GM12878 (cell line): ENCODE data around the gene BORCS8. TPM values are rescaled to one million over a fixed set of nuclear protein-coding genes. Genes with fewer than 3 reads are reported as not detected.

Experiments
- ATAC-seq: fragments of 200-7000 bp; cut with Tn5 transposase; 3 replicates; pipeline ENCODE4 v1.9.1; 2020; ENCODE audit warnings: mild to moderate bottlenecking, moderate library complexity
- BruUV-seq: library from RNA; stranded (reverse); fragments of 400-500 nt; replicated peaks from 2 replicates; lab custom pipeline; 2021; lab: Mats Ljungman, UMichigan
- CTCF ChIA-PET: fragments of 300-600 bp; sonication (Branson Sonifier 250); formaldehyde crosslinking; extraction: SDS; loops from one replicate; lab custom pipeline; 2021; ENCODE audit warnings: inconsistent platforms; lab: Yijun Ruan, JAX
- POLR2A ChIA-PET: fragments of 350-600 bp; formaldehyde crosslinking; extraction: SDS; loops from one replicate; lab custom pipeline; 2021; ENCODE audit warnings: inconsistent platforms; lab: Charles Lee
- RAD21 ChIA-PET: fragments of 300-600 bp; sonication (Branson Sonifier 250); formaldehyde crosslinking; loops from one replicate; lab custom pipeline; 2023; ENCODE audit warnings: antibody characterized with exemption; ENCODE audit not compliant: unreplicated experiment; lab: Charles Lee
- SMC1A ChIA-PET: fragments of 300-600 bp; sonication (Branson Sonifier 250); formaldehyde crosslinking; loops from one replicate; lab custom pipeline; 2023; ENCODE audit not compliant: unreplicated experiment, uncharacterized antibody; lab: Charles Lee
- DNase-seq: peaks from one replicate; pipeline ENCODE4 v3.0.0-alpha.2; 2011; ENCODE audit warnings: low read depth, low spot score
- FAIRE-seq: peaks from 3 replicates; lab custom pipeline; 2011; peaks lifted over from hg19 to GRCh38; lab: Jason Lieb, UNC
- H2AFZ ChIP-seq: 2 replicates; pipeline ENCODE4 v1.6.0; 2011; ENCODE audit warnings: low read depth, low read length, control low read depth; ENCODE audit not compliant: control insufficient read depth
- H3K27ac ChIP-seq: 2 replicates; pipeline ENCODE4 v1.5.1; 2011; ENCODE audit warnings: control low read depth; ENCODE audit not compliant: control insufficient read depth, insufficient read depth
- H3K27me3 ChIP-seq, 2 experiments: replicated peaks in 1 of 2; 2 replicates each; pipeline versions ENCODE4 v1.6.0 to v1.6.1; 2011; ENCODE audit warnings: low read length in 1 of 2; ENCODE audit not compliant: control insufficient read depth in 2 of 2, insufficient read depth in 2 of 2
- H3K36me3 ChIP-seq, 2 experiments: 2 replicates each; pipeline ENCODE4 v1.5.1; 2011; ENCODE audit warnings: low read length in 1 of 2; ENCODE audit not compliant: control insufficient read depth in 2 of 2, insufficient read depth in 2 of 2
- H3K4me1 ChIP-seq: 2 replicates; pipeline ENCODE4 v1.6.1; 2011; ENCODE audit warnings: mild to moderate bottlenecking, low read length, moderate library complexity, mixed read lengths; ENCODE audit not compliant: control insufficient read depth, insufficient read depth
- H3K4me2 ChIP-seq: 2 replicates; pipeline ENCODE4 v1.6.0; 2011; ENCODE audit warnings: control low read depth; ENCODE audit not compliant: control insufficient read depth, insufficient read depth
- H3K4me3 ChIP-seq: fragments of 200-600 bp; sonication (generic); 2 replicates; pipeline ENCODE4 v1.5.1; 2016
- H3K79me2 ChIP-seq: 2 replicates; pipeline ENCODE4 v1.6.0; 2011; ENCODE audit warnings: low read length; ENCODE audit not compliant: control insufficient read depth, insufficient read depth
- H3K9ac ChIP-seq: 2 replicates; pipeline ENCODE4 v1.8.0; 2011; ENCODE audit warnings: low read length, control low read depth, mixed read lengths; ENCODE audit not compliant: control insufficient read depth, insufficient read depth
- H3K9me3 ChIP-seq: replicated peaks from 3 replicates; pipeline ENCODE4 v1.5.1; 2011; ENCODE audit warnings: mild to moderate bottlenecking, low read length; ENCODE audit not compliant: control insufficient read depth, insufficient read depth
- H4K20me1 ChIP-seq: 2 replicates; pipeline ENCODE4 v1.6.0; 2011; ENCODE audit not compliant: control insufficient read depth, insufficient read depth
- CBFB ChIP-seq: IDR thresholded peaks from 2 replicates; pipeline ENCODE4 v1.6.1; 2016; ENCODE audit warnings: antibody characterized with exemption, low read depth
- EZH2 ChIP-seq: IDR thresholded peaks from 2 replicates; pipeline ENCODE4 v1.6.1; 2012; ENCODE audit warnings: low read depth, mild to moderate bottlenecking, control low read depth, inconsistent platforms, low read length, borderline replicate concordance; ENCODE audit not compliant: control insufficient read depth
- FOS ChIP-seq: IDR thresholded peaks from 3 replicates; pipeline ENCODE4 v1.6.1; 2011; ENCODE audit warnings: borderline replicate concordance; ENCODE audit not compliant: insufficient read length; ENCODE audit errors: extremely low read depth
- HDAC2 ChIP-seq: fragments of 200-600 bp; sonication (generic); IDR thresholded peaks from 2 replicates; pipeline ENCODE4 v1.6.1; 2017
- IKZF2 ChIP-seq, 2 experiments: fragments of 450-650 bp; IDR thresholded peaks; 2 replicates each; pipeline ENCODE4 v1.6.1; 2017; ENCODE audit warnings: mild to moderate bottlenecking in 2 of 2, moderate library complexity in 2 of 2
- MTA2 ChIP-seq: fragments of 450-650 bp; IDR thresholded peaks from 2 replicates; pipeline ENCODE4 v1.6.1; 2016; ENCODE audit warnings: low read depth, mild to moderate bottlenecking, moderate library complexity
- MTA3 ChIP-seq: IDR thresholded peaks from 2 replicates; pipeline ENCODE4 v1.6.1; 2012; ENCODE audit warnings: low read length, inconsistent platforms, borderline replicate concordance
- MXI1 ChIP-seq: fragments of 150-350 bp; IDR thresholded peaks from 2 replicates; pipeline ENCODE4 v1.6.1; 2011; ENCODE audit warnings: low read depth, mild to moderate bottlenecking, inconsistent platforms, low read length, improper control_type of control experiment
- NFIC ChIP-seq: IDR thresholded peaks from 2 replicates; pipeline ENCODE4 v1.6.1; 2012; ENCODE audit warnings: low read depth, mild to moderate bottlenecking, inconsistent platforms, low read length, moderate library complexity
- POLR2A ChIP-seq: IDR thresholded peaks from 2 replicates; pipeline ENCODE4 v1.6.1; 2011; ENCODE audit warnings: low read depth, mild to moderate bottlenecking, low read length
- POU2F2 ChIP-seq: IDR thresholded peaks from 3 replicates; pipeline ENCODE4 v1.6.1; 2011; ENCODE audit warnings: low read depth, mild to moderate bottlenecking, low read length, borderline replicate concordance
- RCOR1 ChIP-seq: conservative IDR thresholded peaks from 2 replicates; pipeline ENCODE4 v1.6.1; 2012; ENCODE audit warnings: low read depth, low read length, improper control_type of control experiment
- WRNIP1 ChIP-seq: IDR thresholded peaks from 2 replicates; pipeline ENCODE4 v1.6.1; 2011; ENCODE audit warnings: low read depth, low read length, improper control_type of control experiment, borderline replicate concordance
- ZNF384 ChIP-seq: IDR thresholded peaks from 2 replicates; pipeline ENCODE4 v1.6.1; 2012; ENCODE audit warnings: low read depth, mild to moderate bottlenecking, low read length, improper control_type of control experiment, borderline replicate concordance
- ZNF622 ChIP-seq: fragments of 450-650 bp; IDR thresholded peaks from 2 replicates; pipeline ENCODE4 v1.6.1; 2017; ENCODE audit warnings: mild to moderate bottlenecking, inconsistent platforms
- WGBS: methylation state at CpG from one replicate; pipeline ENCODE4 v1.1.6; 2016; ENCODE audit warnings: low lambda C conversion rate; ENCODE audit not compliant: insufficient replicate concordance, insufficient coverage; ENCODE audit errors: missing lambda C conversion rate; 5-methylcytosine and 5-hydroxymethylcytosine counted together
- in situ Hi-C: fragments of 300-500 bp; cut with MboI; formaldehyde crosslinking; loops from 9 replicates; pipeline ENCODE4 v1.14.3; 2018; ENCODE audit warnings: mixed read lengths
- intact Hi-C: fragments of 100-400 bp; cut with micrococcal nuclease; formaldehyde crosslinking; loops from one replicate; pipeline ENCODE4 v1.14.2; 2022; ENCODE audit not compliant: unreplicated experiment
- polyA plus RNA-seq, 11 experiments: library from polyadenylated mRNA; depleted of rRNA in 4 of 11; unstranded in 6 of 11; stranded (reverse) in 5 of 11; fragments of >200 nt; fragmentation: Nextera tagmentation in 4 of 11; fragmentation: Illumina TruSeq in 1 of 11; extraction: Ambion mirVana in 4 of 11; extraction: Trizol in 1 of 11; gene quantifications; 1 replicate in 1 of 11; 2 replicates in 10 of 11; pipeline versions ENCODE4 v1.2.1 to v1.2.3, GENCODE V29; 2011 to 2016; ENCODE audit warnings: inconsistent platforms in 2 of 11, missing spikeins in 2 of 11, low read depth in 1 of 11
- total RNA-seq, 4 experiments: library from RNA; depleted of rRNA in 3 of 4; stranded (reverse); fragments of >200 nt in 3 of 4; fragmentation: Illumina TruSeq in 1 of 4; extraction: Trizol in 1 of 4; gene quantifications; 2 replicates each; pipeline versions ENCODE4 v1.2.1 to v1.2.3, GENCODE V29; 2013 to 2021
- TF ChIP-seq, protein P1 (sequence below): fragments of 450-650 bp; IDR thresholded peaks from 2 replicates; pipeline ENCODE4 v1.6.1; 2016; ENCODE audit warnings: mild to moderate bottlenecking, moderate library complexity, borderline replicate concordance
- TF ChIP-seq, protein P2 (sequence below): IDR thresholded peaks from 2 replicates; pipeline ENCODE4 v1.6.1; 2012; ENCODE audit warnings: mild to moderate bottlenecking, low read depth, low read length

Gene BORCS8
- total and polyA plus RNA-seq, 10 of the 15 experiments (the other 5 are each of a cell fraction or from before 2014, with no cell fraction given), result 3.7 to 40.3 (median 23.4) TPM

DNA sequence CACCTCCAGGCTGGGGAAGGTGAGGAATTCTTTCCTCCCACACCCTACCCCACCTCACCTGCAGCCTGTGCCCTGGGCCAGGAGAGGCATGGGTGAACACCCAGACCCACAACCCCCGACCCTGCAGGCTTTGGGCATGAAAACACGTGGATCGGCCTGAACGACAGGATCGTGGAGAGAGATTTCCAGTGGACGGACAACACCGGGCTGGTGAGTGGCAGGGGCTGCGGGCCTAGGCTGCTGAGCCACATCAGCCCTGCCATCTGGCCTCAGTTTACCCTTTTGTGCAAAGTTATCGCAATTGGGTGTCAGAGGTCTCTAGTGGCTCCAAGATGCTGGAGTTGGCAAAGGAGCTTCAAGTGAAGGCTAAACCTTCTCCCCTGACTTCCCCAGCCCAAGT lies 48.5 kb upstream of the BORCS8 start:
- no peaks in the 10 kb centered on the region; the same call in 2 of the 3 replicates for H3K9me3 ChIP-seq
- H3K27me3 ChIP-seq, result no peaks in the 10 kb centered on the region
- WGBS, result 42% methylated on average over 9 of the region's 9 CpGs
- intact Hi-C loops (no loop called here), in situ Hi-C loops (no loop called here)
- ChIA-PET POLR2A (no interaction called here), SMC1A (no interaction called here), CTCF (no interaction called here), RAD21 (no interaction called here)
- DNase-seq (no peak), ATAC-seq (no peak), FAIRE-seq (no peak)
- H3K9ac ChIP-seq, result no peak overlapping the region
- no peak overlapping the region for H2AFZ ChIP-seq
- H4K20me1 ChIP-seq, result no peaks in the 10 kb centered on the region
- TF ChIP-seq NFIC, result no peak
- TF ChIP-seq, protein P1, sequence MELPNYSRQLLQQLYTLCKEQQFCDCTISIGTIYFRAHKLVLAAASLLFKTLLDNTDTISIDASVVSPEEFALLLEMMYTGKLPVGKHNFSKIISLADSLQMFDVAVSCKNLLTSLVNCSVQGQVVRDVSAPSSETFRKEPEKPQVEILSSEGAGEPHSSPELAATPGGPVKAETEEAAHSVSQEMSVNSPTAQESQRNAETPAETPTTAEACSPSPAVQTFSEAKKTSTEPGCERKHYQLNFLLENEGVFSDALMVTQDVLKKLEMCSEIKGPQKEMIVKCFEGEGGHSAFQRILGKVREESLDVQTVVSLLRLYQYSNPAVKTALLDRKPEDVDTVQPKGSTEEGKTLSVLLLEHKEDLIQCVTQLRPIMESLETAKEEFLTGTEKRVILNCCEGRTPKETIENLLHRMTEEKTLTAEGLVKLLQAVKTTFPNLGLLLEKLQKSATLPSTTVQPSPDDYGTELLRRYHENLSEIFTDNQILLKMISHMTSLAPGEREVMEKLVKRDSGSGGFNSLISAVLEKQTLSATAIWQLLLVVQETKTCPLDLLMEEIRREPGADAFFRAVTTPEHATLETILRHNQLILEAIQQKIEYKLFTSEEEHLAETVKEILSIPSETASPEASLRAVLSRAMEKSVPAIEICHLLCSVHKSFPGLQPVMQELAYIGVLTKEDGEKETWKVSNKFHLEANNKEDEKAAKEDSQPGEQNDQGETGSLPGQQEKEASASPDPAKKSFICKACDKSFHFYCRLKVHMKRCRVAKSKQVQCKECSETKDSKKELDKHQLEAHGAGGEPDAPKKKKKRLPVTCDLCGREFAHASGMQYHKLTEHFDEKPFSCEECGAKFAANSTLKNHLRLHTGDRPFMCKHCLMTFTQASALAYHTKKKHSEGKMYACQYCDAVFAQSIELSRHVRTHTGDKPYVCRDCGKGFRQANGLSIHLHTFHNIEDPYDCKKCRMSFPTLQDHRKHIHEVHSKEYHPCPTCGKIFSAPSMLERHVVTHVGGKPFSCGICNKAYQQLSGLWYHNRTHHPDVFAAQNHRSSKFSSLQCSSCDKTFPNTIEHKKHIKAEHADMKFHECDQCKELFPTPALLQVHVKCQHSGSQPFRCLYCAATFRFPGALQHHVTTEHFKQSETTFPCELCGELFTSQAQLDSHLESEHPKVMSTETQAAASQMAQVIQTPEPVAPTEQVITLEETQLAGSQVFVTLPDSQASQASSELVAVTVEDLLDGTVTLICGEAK, result no peak
- TF ChIP-seq FOS, result no peak
- TF ChIP-seq HDAC2, result no peak
- TF ChIP-seq ZNF622, result no peak
- no peak for TF ChIP-seq ZNF384
- no peak for TF ChIP-seq POLR2A
- TF ChIP-seq EZH2, result no peak
- no peak for TF ChIP-seq MXI1
- TF ChIP-seq CBFB, result no peak
- TF ChIP-seq, protein P2, sequence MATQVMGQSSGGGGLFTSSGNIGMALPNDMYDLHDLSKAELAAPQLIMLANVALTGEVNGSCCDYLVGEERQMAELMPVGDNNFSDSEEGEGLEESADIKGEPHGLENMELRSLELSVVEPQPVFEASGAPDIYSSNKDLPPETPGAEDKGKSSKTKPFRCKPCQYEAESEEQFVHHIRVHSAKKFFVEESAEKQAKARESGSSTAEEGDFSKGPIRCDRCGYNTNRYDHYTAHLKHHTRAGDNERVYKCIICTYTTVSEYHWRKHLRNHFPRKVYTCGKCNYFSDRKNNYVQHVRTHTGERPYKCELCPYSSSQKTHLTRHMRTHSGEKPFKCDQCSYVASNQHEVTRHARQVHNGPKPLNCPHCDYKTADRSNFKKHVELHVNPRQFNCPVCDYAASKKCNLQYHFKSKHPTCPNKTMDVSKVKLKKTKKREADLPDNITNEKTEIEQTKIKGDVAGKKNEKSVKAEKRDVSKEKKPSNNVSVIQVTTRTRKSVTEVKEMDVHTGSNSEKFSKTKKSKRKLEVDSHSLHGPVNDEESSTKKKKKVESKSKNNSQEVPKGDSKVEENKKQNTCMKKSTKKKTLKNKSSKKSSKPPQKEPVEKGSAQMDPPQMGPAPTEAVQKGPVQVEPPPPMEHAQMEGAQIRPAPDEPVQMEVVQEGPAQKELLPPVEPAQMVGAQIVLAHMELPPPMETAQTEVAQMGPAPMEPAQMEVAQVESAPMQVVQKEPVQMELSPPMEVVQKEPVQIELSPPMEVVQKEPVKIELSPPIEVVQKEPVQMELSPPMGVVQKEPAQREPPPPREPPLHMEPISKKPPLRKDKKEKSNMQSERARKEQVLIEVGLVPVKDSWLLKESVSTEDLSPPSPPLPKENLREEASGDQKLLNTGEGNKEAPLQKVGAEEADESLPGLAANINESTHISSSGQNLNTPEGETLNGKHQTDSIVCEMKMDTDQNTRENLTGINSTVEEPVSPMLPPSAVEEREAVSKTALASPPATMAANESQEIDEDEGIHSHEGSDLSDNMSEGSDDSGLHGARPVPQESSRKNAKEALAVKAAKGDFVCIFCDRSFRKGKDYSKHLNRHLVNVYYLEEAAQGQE, result no peak
- no peak for TF ChIP-seq POU2F2
- TF ChIP-seq WRNIP1, result no peak
- no peak for TF ChIP-seq IKZF2 (IDR thresholded peaks at IDR 0.05)
- no peak for TF ChIP-seq MTA3
- TF ChIP-seq RCOR1, result no peak
- no peak for TF ChIP-seq MTA2
- no peak overlapping the region for H3K4me3 ChIP-seq
- H3K79me2 ChIP-seq, result no peaks in the 10 kb centered on the region
- H3K36me3 ChIP-seq, result no peaks in the 10 kb centered on the region
- H3K4me1 ChIP-seq, result no peaks in the 10 kb centered on the region
- no peak overlapping the region for H3K27ac ChIP-seq
- H3K4me2 ChIP-seq, result no peak overlapping the region
- BruUV-seq, result no TSS peak
